ENCODE data around the gene SLC28A3.

DNA sequence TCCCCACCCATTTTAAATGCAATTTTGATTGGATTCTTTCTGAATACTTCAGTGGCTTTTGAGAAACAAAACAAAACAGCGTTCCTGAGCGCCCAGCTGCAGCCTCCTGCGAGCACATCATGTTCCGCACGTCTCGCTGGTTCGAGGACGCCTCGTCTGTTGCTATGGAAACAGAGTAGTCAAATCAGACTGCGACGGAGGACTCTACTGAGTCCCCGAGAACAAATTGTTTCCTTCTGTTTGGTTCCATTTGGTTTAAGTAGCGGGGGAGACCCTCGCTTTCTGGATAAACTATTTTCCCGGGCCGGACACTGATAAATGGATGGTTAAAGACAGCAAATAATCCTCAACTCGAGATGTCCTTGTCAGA lies 69.0 kb downstream of the SLC28A3 start:
- TF ChIP-seq EP300 (IDR thresholded peaks at IDR 0.05) = no peak
- TF ChIP-seq, protein P1, sequence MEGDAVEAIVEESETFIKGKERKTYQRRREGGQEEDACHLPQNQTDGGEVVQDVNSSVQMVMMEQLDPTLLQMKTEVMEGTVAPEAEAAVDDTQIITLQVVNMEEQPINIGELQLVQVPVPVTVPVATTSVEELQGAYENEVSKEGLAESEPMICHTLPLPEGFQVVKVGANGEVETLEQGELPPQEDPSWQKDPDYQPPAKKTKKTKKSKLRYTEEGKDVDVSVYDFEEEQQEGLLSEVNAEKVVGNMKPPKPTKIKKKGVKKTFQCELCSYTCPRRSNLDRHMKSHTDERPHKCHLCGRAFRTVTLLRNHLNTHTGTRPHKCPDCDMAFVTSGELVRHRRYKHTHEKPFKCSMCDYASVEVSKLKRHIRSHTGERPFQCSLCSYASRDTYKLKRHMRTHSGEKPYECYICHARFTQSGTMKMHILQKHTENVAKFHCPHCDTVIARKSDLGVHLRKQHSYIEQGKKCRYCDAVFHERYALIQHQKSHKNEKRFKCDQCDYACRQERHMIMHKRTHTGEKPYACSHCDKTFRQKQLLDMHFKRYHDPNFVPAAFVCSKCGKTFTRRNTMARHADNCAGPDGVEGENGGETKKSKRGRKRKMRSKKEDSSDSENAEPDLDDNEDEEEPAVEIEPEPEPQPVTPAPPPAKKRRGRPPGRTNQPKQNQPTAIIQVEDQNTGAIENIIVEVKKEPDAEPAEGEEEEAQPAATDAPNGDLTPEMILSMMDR (IDR thresholded peaks at IDR 0.05) = no peak

Measured in gastroesophageal sphincter (tissue), 3 donors.